Fibroblast of skin of scalp (primary cell): Measurements from ENCODE around the gene LINGO4.
"Not testable (repeated sequence)": the region's sequence is repeated elsewhere in the genome, so short reads cannot be mapped to it uniquely, and the experiment has no call there.

ENCODE experiments used
- DNase-seq: peaks from one replicate; pipeline ENCODE4 v3.0.0-alpha.2; 2013

Gene LINGO4

GRCh38 chr1:151780736-151781135 lies 24.5 kb downstream of the LINGO4 start:
- not testable (repeated sequence) for DNase-seq

DNA sequence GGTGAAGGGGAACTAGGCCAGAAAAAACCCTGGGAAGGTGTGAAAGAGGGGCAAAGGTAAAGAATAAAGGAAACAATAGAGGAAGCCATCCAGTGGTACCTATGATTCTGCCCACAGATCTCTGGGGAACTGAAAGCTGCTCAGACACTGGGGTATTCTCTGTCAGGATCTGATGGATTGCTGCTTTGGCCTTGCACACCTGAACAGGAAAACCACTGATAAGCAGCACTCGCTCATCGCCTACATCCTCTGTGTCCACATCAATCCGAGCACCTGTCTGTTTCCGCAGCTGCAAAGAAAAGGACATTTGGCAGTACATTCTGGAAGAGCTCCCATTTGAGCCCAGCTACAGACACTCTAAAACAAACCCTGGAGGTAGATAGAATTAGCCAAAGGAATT lies 25.4 kb downstream of the LINGO4 start:
- no peak for DNase-seq

DNA sequence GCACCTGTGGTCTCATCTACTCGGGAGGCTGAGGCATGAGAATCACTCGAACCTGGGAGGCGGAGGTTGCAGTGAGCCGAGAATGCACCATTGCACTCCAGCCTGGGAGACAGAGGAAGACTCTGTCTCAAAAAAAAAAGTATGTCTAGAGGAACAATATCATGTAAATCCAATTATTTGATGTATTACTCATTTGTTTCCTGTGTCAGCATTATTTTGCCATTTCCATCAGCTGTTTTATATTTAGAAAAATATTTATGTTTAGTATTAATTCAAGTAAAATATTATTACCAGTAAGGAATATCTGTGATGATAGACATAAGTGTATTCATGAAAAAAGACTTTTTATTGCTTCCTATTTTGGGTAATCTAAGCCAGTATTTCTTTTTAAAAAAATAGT lies 27.9 kb downstream of the LINGO4 start:
- DNase-seq: no peak

GRCh38 chr1:151776665-151777062 lies 28.6 kb downstream of the LINGO4 start:
- no peak for DNase-seq

DNA sequence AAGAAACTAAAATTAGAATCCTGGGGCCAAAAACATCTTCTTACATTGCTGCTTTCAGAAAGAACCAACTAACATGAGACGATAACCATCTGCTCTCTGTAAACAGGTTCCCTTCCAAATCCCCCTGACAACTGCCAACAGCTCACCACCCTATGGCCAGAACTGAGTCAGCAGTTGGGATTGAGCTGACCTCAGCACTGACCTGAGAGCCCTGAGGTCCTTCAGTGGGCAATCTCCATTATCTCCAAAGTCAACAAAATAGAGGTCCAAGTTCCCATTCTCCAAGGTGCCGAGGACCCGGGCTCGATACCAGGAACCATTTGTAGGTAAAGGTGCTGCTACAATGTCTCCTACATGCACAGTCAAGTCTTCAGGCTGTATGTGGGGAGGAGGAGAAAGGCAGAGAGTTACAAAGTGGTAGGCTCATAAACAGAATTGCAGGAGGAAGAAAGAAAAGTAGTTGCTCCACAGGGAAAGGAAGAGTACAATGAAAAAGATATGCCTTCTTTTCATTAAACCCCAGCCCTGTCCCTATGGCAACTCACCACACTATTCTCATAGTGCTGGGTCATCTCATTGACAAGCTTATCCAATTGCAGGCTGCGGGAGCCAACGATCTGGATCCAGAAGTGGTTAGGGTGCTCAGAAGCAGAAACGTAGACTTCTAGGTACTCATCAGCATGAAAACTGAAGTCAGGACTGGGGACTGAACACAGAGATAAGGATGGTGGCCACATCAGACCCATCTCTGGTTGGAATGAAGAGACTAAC lies 29.1 kb downstream of the LINGO4 start:
- no peak for DNase-seq

GRCh38 chr1:151774256-151774922 lies 30.8 kb downstream of the LINGO4 start:
- DNase-seq: no peak

DNA sequence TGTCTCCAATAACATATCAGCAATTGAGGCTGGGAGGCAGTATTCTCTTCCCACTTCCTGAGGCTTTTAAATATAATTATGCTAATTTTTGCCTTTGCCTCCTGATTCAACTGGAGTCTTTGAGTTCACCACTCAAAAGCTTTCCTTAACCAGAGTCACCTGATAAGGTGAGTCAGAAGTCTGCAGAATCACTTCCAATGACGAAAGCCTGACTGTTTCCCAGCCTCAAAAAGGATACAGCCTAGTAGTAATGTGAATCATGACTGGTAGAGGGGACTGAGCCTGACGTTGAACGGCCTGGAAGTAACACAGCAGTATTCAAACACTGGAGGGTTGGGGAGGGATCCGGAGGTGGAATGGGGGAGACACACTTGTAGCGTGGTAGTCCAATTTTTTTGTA lies 31.5 kb downstream of the LINGO4 start:
- DNase-seq: no peak

GRCh38 chr1:151769270-151769669 lies 35.9 kb downstream of the LINGO4 start:
- not testable (repeated sequence) for DNase-seq

- DNase-seq: not testable (repeated sequence)
These were observed 36.7 kb downstream of the LINGO4 start for GRCh38 chr1:151768351-151769066.

DNA sequence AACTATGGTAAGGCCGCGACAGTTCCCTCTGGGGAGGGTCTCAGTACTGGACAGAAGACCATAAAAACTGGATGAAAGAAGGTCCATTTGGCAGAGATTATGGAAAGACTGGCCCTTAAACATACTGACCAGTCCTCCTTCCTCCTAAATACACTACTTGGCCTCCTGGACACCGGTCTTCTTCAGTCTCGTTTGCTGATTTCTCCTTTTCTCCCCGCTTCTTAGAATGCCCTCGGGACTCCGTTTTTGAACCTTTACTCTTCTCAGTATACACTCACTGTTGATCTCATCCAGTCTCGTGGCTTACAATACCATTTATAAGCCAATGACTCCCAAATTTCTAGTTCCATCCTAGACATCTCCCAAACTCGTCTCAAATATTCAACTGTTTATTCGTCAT lies 41.2 kb downstream of the LINGO4 start:
- DNase-seq: no peak

GRCh38 chr1:151762941-151763921 lies 42.0 kb downstream of the LINGO4 start, which contains the start of gene MRPL9:
TSS of gene MRPL9 (minus strand) at chr1:151763496. CDS start at chr1:151763479, 17 bp downstream.
- DNase-seq: peak; percentile 81

- no peak for DNase-seq
These were observed 44.4 kb downstream of the LINGO4 start for GRCh38 chr1:151760597-151761385.

DNA sequence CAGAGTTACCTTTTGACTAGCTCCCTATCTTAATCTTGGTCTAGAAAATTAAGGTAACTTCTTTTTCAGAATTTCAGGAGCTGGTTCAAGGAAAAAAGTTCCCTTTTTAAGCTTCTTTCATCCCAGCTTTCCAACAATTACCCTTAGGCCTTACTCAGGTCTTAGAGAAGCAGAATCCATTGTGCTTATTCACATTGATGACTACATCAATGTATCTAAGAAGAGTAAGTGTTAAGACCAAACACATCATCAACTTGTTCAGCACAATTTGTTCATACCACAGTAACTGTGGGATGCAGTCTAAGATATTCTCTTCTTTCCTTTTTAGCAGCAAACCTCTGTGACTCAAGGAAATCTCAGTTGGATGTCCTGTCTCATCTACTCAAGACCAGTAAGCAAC lies 46.0 kb downstream of the LINGO4 start:
- DNase-seq: no peak

DNA sequence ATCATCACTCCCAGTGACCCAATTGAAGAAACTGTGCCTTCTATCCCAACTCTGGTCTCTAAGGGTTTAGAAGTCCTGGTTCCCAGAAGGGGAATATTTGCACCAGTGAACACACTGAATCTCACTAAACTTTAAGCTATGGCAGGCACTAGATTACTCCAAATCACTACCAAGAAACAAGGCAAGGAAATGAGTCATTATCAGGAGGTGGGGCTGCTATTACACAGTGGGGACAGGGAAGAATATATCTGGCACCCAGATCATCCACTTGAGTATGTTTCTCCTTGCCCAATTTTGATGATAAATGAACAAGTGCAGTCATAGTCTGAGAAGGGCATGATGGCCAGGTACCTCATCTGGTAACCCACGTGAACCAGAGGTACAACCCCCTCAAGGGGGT lies 48.9 kb downstream of the LINGO4 start:
- no peak for DNase-seq
